GM15510 (cell line): ENCODE measurements around the gene DDX51.

Source experiments
- POLR2A ChIP-seq: IDR thresholded peaks from 3 replicates; pipeline ENCODE4 v1.6.1; 2011; ENCODE audit warnings: borderline replicate concordance; ENCODE audit not compliant: insufficient read length; ENCODE audit errors: extremely low read depth

DDX51 gene

GRCh38 chr12:132130690-132131089 is 13.4 kb downstream of the DDX51 start:
- TF ChIP-seq POLR2A: no peak

- no peak for TF ChIP-seq POLR2A
Measured at GRCh38 chr12:132129007-132129406, 15.1 kb downstream of the DDX51 start.

GRCh38 chr12:132127041-132127440 is 17.1 kb downstream of the DDX51 start:
- TF ChIP-seq POLR2A: no peak

DNA sequence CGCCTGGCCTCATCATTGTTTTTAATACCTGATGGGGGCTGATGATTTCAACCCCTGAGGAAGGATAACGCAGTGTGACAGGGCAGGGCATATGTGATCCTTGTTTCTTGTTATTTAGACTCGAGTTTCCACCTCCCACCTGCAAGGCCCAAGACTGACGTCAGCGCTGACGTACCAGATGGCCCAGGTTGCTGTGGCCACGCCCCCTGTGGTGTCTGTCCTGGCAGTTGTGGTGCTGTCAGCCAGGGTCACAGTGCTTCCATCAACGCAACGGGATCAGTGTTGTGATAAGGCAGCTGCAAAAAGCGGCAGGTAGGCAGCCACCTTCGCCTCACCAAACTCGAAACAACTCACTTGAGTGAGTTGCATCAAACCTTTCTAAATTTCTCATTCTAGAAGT is 18.4 kb downstream of the DDX51 start:
- TF ChIP-seq POLR2A: no peak

GRCh38 chr12:132124766-132125425 is 19.2 kb downstream of the DDX51 start:
- no peak for TF ChIP-seq POLR2A

GRCh38 chr12:132123970-132124765 is 20.0 kb downstream of the DDX51 start:
- no peak for TF ChIP-seq POLR2A

GRCh38 chr12:132121283-132121682 is 22.8 kb downstream of the DDX51 start:
- TF ChIP-seq POLR2A: no peak

DNA sequence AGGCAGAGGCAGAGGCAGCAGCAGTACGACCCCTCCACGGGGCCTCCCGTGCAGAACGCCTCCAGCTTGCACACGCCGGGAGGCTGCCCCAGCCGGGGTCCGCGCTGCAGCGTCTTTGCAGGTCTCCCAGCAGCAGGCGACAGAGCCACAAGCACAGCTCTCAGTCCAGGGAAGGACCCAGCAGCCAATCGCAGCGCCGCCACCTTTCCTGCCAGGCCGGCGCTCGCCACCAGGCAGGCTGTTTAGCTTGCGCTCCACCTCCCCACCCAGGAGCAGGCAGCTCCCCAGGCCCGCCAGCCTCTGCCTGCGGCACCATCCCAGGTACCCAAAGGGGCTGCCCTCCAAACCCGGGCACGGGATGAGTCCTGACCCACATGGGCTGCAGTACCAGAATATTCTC is 25.2 kb downstream of the DDX51 start:
- no peak for TF ChIP-seq POLR2A

DNA sequence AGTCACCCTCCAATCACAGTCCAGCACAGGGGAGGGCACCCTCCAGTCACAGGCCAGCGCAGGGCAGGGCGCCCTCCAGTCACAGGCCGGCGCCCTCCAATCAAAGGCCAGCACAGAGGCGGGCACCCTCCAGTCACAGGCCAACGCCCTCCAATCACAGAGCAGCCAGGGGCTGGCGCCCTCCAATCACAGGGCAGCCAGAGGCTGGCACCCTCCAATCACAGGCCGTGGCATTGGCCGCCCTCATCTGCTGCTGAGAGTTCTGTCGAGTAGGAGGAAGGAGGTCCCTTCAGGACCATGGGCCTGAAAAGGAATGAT is 26.6 kb downstream of the DDX51 start:
- no peak for TF ChIP-seq POLR2A

- no peak for TF ChIP-seq POLR2A
Measured at GRCh38 chr12:132116709-132117557, 27.2 kb downstream of the DDX51 start.

- no peak for TF ChIP-seq POLR2A
Measured at GRCh38 chr12:132115500-132115899, 28.6 kb downstream of the DDX51 start.

- TF ChIP-seq POLR2A: no peak
Measured at GRCh38 chr12:132114667-132115066, 29.5 kb downstream of the DDX51 start.

GRCh38 chr12:132111654-132112304 is 32.3 kb downstream of the DDX51 start:
- TF ChIP-seq POLR2A: no peak

DNA sequence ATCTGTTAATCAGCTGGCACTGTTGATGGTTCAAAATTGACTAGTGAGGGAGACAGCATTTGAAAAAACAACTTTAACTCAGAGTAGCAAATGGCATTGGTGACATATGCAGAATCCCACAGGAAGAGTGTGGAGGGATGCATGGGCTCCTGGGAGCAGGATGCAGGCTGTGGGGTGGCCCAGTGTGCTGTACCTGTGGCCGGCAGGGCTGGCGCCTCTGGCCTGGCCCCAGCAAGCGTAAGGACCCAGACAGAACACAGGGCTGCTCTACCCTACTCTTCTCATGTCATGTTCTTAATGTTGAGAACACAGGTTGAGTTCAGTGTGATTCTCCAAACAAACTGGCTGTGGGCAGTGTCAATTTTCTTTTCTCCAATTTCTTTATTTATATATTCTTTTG is 33.4 kb downstream of the DDX51 start:
- TF ChIP-seq POLR2A: no peak

DNA sequence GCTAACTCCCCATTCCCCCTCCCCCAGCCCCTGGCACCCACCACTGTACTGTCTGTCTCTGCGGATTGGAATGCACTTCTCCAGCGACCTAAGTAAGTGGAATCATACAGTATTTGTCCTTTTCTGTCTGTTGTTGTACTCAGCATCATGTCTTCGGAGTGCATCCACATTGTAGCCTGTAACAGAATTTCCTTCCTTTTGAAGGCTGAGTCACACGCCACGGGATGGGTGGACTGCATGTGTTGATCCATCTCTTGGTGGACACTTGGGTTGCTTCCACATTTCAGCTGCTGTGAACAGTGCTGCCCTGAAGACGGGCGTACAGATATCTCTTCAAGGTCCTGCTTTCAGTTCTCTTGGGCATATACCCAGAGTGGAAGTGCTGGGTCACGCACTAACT is 34.4 kb downstream of the DDX51 start:
- TF ChIP-seq POLR2A: no peak
